Measurements from ENCODE around the gene BRMS1.

- TF ChIP-seq CTCF (conservative IDR thresholded peaks at IDR 0.05; ENCODE audit: low read depth in 2 of 2) = peak; percentile 89 to 93
- no peak for TF ChIP-seq EZH2phosphoT487 (IDR thresholded peaks at IDR 0.05; ENCODE audit: unreplicated experiment)
- TF ChIP-seq EZH2 (IDR thresholded peaks at IDR 0.05; ENCODE audit: low read depth, unreplicated experiment) = no peak
These were observed 19.1 kb upstream of the BRMS1 start for GRCh38 chr11:66363805-66364535.

All from GM23338 (cell line).